Peyer's patch (tissue), 4 donors: ENCODE data around the gene UMOD.

Experiments used
- CTCF ChIP-seq, 6 experiments: fragments of 450-650 bp in 4 of 6; fragments of 200-600 bp in 2 of 6; sonication (generic) in 1 of 6; IDR thresholded peaks; one replicate each; pipeline ENCODE4 v1.5.1; 2017 to 2019; ENCODE audit warnings: antibody characterized with exemption in 6 of 6, mild to moderate bottlenecking in 3 of 6, moderate library complexity in 1 of 6
- POLR2A ChIP-seq, 2 donors: fragments of 450-650 bp; IDR thresholded peaks; one replicate each; pipeline ENCODE4 v1.5.1; 2017; ENCODE audit warnings: antibody characterized with exemption in 2 of 2, mild to moderate bottlenecking in 2 of 2, moderate library complexity in 2 of 2

- no peak for TF ChIP-seq CTCF (IDR thresholded peaks at IDR 0.05)
- no peak for TF ChIP-seq POLR2A (IDR thresholded peaks at IDR 0.05)
Measured at GRCh38 chr16:20401475-20402016, 49.0 kb upstream of the UMOD start.
